Hypothalamus (tissue), 51 donors: ENCODE measurements around the gene DALRD3.
"Not testable (repeated sequence)": the region's sequence is repeated elsewhere in the genome, so short reads cannot be mapped to it uniquely, and the experiment has no call there.

Source experiments
- DNase-seq, 51 donors: peaks; one replicate each; lab custom pipeline; 2025; lab: John Stamatoyannopoulos, UW

Gene DALRD3

GRCh38 chr3:49022688-49023171 is 4.3 kb upstream of the DALRD3 start:
- DNase-seq = no peak

GRCh38 chr3:49021813-49022687 is 3.7 kb upstream of the DALRD3 start, which contains the start of gene NDUFAF3:
Gene NDUFAF3 (plus strand): TSS chr3:49022121. CDS start chr3:49022145, 24 bp downstream.
- DNase-seq = peak; percentile 52 to 92 (median 84)

GRCh38 chr3:49021213-49021812 is 2.9 kb upstream of the DALRD3 start:
- peak; percentile 78 to 98 (median 94) for DNase-seq

- DNase-seq = peak in 12 of 51 donors; percentile 20 to 67 (median 44)
Measured at GRCh38 chr3:49020330-49021212, 2.2 kb upstream of the DALRD3 start.

GRCh38 chr3:49019941-49020329 is 1.6 kb upstream of the DALRD3 start:
- no peak for DNase-seq

- DNase-seq = no peak
Measured at GRCh38 chr3:49018707-49019006, 277 bp upstream of the DALRD3 start.

- no peak for DNase-seq
Measured at GRCh38 chr3:49017229-49017970, 980 bp downstream of the DALRD3 start.

GRCh38 chr3:49016414-49017228 is 1.8 kb downstream of the DALRD3 start:
- DNase-seq = no peak

GRCh38 chr3:49015765-49016164 is 2.6 kb downstream of the DALRD3 start:
- DNase-seq = no peak

- DNase-seq = no peak
Measured at GRCh38 chr3:49015072-49015471, 3.3 kb downstream of the DALRD3 start.

- DNase-seq = no peak
Measured at GRCh38 chr3:49013738-49014660, 4.4 kb downstream of the DALRD3 start.

- DNase-seq = no peak
Measured at GRCh38 chr3:49013113-49013737, 5.2 kb downstream of the DALRD3 start.

- DNase-seq = no peak
Measured at GRCh38 chr3:49012441-49013017, 5.9 kb downstream of the DALRD3 start.

GRCh38 chr3:49009396-49009795 is 9.0 kb downstream of the DALRD3 start:
- DNase-seq = no peak

- DNase-seq = not testable (repeated sequence)
Measured at GRCh38 chr3:49008627-49009026, 9.8 kb downstream of the DALRD3 start.

- peak in 48 of 51 donors; percentile 25 to 90 (median 71) for DNase-seq
Measured at GRCh38 chr3:49007771-49008528, 10.4 kb downstream of the DALRD3 start.
